Neural cell (in vitro differentiated cells): ENCODE data around the gene KCNAB1. TPM values are rescaled to one million over a fixed set of nuclear protein-coding genes. Genes with fewer than 3 reads are reported as not detected.

Experiments used
- H2AFZ ChIP-seq: fragments of 200-600, 300-800 bp; sonication (generic), shearing (Covaris generic); 2 replicates; pipeline ENCODE4 v1.6.0; 2014; ENCODE audit warnings: low read depth, mild to moderate bottlenecking, antibody characterized with exemption, low read length, moderate library complexity
- H3F3A ChIP-seq: fragments of 200-600 bp; shearing (Covaris generic); 2 replicates; pipeline ENCODE4 v1.6.1; 2016; ENCODE audit warnings: mild to moderate bottlenecking, moderate library complexity, mixed read lengths, antibody characterized with exemption, low read length; ENCODE audit not compliant: insufficient read depth, poor library complexity, severe bottlenecking
- H3K27ac ChIP-seq: fragments of 200-600, 300-800 bp; sonication (generic), shearing (Covaris generic); 2 replicates; pipeline ENCODE4 v1.5.1; 2014; ENCODE audit warnings: mild to moderate bottlenecking, low read length, moderate library complexity
- H3K27me3 ChIP-seq: fragments of 300-800, 200-600 bp; sonication (generic), shearing (Covaris generic); 2 replicates; pipeline ENCODE4 v1.6.0; 2014; ENCODE audit warnings: mild to moderate bottlenecking, low read depth, low read length, moderate library complexity; ENCODE audit not compliant: insufficient read depth
- H3K36me3 ChIP-seq: fragments of 300-800, 200-600 bp; sonication (generic), shearing (Covaris generic); 2 replicates; pipeline ENCODE4 v1.5.1; 2014; ENCODE audit warnings: mild to moderate bottlenecking, antibody characterized with exemption, low read length, moderate library complexity; ENCODE audit not compliant: insufficient read depth
- H3K4me2 ChIP-seq: fragments of 300-800, 200-600 bp; sonication (generic), shearing (Covaris generic); 2 replicates; pipeline ENCODE4 v1.6.0; 2014; ENCODE audit warnings: mild to moderate bottlenecking, low read length
- H3K4me3 ChIP-seq: fragments of 300-800, 200-600 bp; sonication (generic), shearing (Covaris generic); 2 replicates; pipeline ENCODE4 v1.5.1; 2014; ENCODE audit warnings: mild to moderate bottlenecking, low read length, moderate library complexity
- H3K79me2 ChIP-seq: fragments of 200-600 bp; shearing (Covaris generic); replicated peaks from 2 replicates; pipeline ENCODE4 v1.6.0; 2014; ENCODE audit warnings: mild to moderate bottlenecking, low read length, moderate library complexity; ENCODE audit not compliant: insufficient read depth
- H3K9ac ChIP-seq: fragments of 300-800, 200-600 bp; sonication (generic), shearing (Covaris generic); 2 replicates; pipeline ENCODE4 v1.6.1; 2016; ENCODE audit warnings: mild to moderate bottlenecking, low read length, mixed read lengths
- H3K9me2 ChIP-seq: fragments of 200-600 bp; shearing (Covaris generic); 2 replicates; pipeline ENCODE4 v1.6.1; 2016; ENCODE audit warnings: mild to moderate bottlenecking, low read length, mixed read lengths; ENCODE audit not compliant: insufficient read depth
- H3K9me3 ChIP-seq: fragments of 200-600, 300-800 bp; sonication (generic), shearing (Covaris generic); 2 replicates; pipeline ENCODE4 v1.6.1; 2016; ENCODE audit warnings: mild to moderate bottlenecking, mixed run types, low read length, moderate library complexity, mixed read lengths
- H4K20me1 ChIP-seq: fragments of 200-600 bp; shearing (Covaris generic); 2 replicates; pipeline ENCODE4 v1.6.1; 2016; ENCODE audit warnings: mild to moderate bottlenecking, mixed run types; ENCODE audit not compliant: insufficient read depth
- EP300 ChIP-seq: fragments of 450-650 bp; conservative IDR thresholded peaks from 2 replicates; pipeline ENCODE4 v1.6.1; 2014; ENCODE audit warnings: antibody characterized with exemption, mild to moderate bottlenecking, moderate library complexity; ENCODE audit not compliant: poor library complexity, severe bottlenecking
- EZH2 ChIP-seq: fragments of 200-600, 300-800 bp; shearing (Covaris generic), sonication (generic); IDR thresholded peaks from 2 replicates; pipeline ENCODE4 v1.6.1; 2014; ENCODE audit warnings: antibody characterized with exemption, low read length, borderline replicate concordance, mild to moderate bottlenecking; ENCODE audit not compliant: insufficient read depth, poor library complexity, severe bottlenecking
- MXI1 ChIP-seq: fragments of 450-650 bp; conservative IDR thresholded peaks from 2 replicates; pipeline ENCODE4 v1.6.1; 2014; ENCODE audit warnings: antibody characterized with exemption, mild to moderate bottlenecking; ENCODE audit not compliant: poor library complexity, severe bottlenecking
- POLR2AphosphoS5 ChIP-seq: IDR thresholded peaks from 2 replicates; pipeline ENCODE4 v1.6.1; 2012
- RAD21 ChIP-seq: fragments of 450-650 bp; conservative IDR thresholded peaks from 2 replicates; pipeline ENCODE4 v1.6.1; 2014; ENCODE audit warnings: antibody characterized with exemption, mild to moderate bottlenecking, moderate library complexity
- SMC3 ChIP-seq: fragments of 450-650 bp; conservative IDR thresholded peaks from 2 replicates; pipeline ENCODE4 v1.6.1; 2014; ENCODE audit warnings: antibody characterized with exemption, mild to moderate bottlenecking, moderate library complexity; ENCODE audit not compliant: poor library complexity
- TAF1 ChIP-seq: IDR thresholded peaks from 2 replicates; pipeline ENCODE4 v1.6.1; 2012; ENCODE audit warnings: low read depth
- polyA plus RNA-seq: library from polyadenylated mRNA; depleted of rRNA; stranded (reverse); fragments of >200 nt; gene quantifications from 2 replicates; pipeline ENCODE4 v1.2.3, GENCODE V29; 2014
- TF ChIP-seq, protein P1 (sequence below): IDR thresholded peaks from 2 replicates; pipeline ENCODE4 v1.6.1; 2012; ENCODE audit warnings: borderline replicate concordance
- TF ChIP-seq, protein P2 (sequence below): fragments of 450-650 bp; IDR thresholded peaks from 2 replicates; pipeline ENCODE4 v1.5.1; 2014; ENCODE audit warnings: antibody characterized with exemption, mild to moderate bottlenecking, moderate library complexity; ENCODE audit not compliant: poor library complexity, severe bottlenecking

The KCNAB1 gene
- polyA plus RNA-seq, 1 donor from 2014 or later, result 14.9 TPM

DNA sequence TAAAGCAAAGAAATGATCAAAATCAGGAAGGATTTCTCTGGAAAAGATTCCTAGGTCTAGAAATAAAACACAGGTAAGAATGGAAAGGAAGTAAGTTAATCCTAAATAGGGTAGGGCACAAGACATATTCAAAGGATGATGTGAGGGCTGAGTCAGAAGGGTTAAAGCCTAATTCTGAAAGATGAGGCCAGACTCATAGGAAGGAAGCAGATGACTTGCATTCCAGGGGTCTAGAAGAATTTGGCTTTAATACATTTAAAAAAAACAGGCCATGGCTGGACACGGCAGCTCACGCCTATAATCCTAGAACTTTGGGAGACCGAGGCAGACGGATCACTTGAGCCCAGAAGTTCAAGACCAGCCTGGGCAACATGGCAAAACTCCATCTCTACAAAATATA, 431.4 kb downstream of the KCNAB1 start:
- H4K20me1 ChIP-seq, result no peaks in the 10 kb centered on the region
- no peaks in the 10 kb centered on the region for H3K36me3 ChIP-seq
- no peak overlapping the region for H3K27ac ChIP-seq
- no peaks in the 10 kb centered on the region for H3K9me2 ChIP-seq
- no peaks in the 10 kb centered on the region for H3F3A ChIP-seq
- H3K27me3 ChIP-seq, result no peaks in the 10 kb centered on the region
- H3K4me2 ChIP-seq, result no peak overlapping the region
- no peaks in the 10 kb centered on the region for H3K9me3 ChIP-seq
- H3K4me3 ChIP-seq, result no peak overlapping the region
- no peak overlapping the region for H3K9ac ChIP-seq
- H2AFZ ChIP-seq, result no peak overlapping the region
- peaks cover 25% of the 10 kb centered on the region for H3K79me2 ChIP-seq
- TF ChIP-seq POLR2AphosphoS5, result no peak
- no peak for TF ChIP-seq SMC3
- TF ChIP-seq, protein P1, sequence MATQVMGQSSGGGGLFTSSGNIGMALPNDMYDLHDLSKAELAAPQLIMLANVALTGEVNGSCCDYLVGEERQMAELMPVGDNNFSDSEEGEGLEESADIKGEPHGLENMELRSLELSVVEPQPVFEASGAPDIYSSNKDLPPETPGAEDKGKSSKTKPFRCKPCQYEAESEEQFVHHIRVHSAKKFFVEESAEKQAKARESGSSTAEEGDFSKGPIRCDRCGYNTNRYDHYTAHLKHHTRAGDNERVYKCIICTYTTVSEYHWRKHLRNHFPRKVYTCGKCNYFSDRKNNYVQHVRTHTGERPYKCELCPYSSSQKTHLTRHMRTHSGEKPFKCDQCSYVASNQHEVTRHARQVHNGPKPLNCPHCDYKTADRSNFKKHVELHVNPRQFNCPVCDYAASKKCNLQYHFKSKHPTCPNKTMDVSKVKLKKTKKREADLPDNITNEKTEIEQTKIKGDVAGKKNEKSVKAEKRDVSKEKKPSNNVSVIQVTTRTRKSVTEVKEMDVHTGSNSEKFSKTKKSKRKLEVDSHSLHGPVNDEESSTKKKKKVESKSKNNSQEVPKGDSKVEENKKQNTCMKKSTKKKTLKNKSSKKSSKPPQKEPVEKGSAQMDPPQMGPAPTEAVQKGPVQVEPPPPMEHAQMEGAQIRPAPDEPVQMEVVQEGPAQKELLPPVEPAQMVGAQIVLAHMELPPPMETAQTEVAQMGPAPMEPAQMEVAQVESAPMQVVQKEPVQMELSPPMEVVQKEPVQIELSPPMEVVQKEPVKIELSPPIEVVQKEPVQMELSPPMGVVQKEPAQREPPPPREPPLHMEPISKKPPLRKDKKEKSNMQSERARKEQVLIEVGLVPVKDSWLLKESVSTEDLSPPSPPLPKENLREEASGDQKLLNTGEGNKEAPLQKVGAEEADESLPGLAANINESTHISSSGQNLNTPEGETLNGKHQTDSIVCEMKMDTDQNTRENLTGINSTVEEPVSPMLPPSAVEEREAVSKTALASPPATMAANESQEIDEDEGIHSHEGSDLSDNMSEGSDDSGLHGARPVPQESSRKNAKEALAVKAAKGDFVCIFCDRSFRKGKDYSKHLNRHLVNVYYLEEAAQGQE, result no peak
- no peak for TF ChIP-seq MXI1
- TF ChIP-seq RAD21, result no peak
- TF ChIP-seq, protein P2, sequence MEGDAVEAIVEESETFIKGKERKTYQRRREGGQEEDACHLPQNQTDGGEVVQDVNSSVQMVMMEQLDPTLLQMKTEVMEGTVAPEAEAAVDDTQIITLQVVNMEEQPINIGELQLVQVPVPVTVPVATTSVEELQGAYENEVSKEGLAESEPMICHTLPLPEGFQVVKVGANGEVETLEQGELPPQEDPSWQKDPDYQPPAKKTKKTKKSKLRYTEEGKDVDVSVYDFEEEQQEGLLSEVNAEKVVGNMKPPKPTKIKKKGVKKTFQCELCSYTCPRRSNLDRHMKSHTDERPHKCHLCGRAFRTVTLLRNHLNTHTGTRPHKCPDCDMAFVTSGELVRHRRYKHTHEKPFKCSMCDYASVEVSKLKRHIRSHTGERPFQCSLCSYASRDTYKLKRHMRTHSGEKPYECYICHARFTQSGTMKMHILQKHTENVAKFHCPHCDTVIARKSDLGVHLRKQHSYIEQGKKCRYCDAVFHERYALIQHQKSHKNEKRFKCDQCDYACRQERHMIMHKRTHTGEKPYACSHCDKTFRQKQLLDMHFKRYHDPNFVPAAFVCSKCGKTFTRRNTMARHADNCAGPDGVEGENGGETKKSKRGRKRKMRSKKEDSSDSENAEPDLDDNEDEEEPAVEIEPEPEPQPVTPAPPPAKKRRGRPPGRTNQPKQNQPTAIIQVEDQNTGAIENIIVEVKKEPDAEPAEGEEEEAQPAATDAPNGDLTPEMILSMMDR, result no peak
- TF ChIP-seq EP300, result no peak
- TF ChIP-seq EZH2, result no peak
- TF ChIP-seq TAF1, result no peak

DNA sequence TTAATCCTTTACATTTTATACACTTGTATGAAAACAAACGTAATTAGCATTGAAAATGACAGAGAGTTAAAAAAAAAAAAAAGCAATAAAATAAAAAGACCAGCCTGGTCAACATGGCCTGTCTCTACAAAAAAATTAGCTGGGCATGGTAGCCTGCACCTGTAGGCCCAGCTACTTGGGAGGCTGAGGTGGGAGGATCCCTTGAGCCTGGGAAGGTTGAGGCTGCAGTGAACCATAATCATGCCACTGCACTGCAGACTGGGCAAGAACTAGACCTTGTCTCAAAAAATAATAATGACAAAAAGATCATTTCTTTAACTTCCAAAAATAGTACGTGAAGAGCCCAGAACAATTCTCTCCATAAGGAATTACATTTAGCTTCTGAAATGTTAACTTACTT, 432.6 kb downstream of the KCNAB1 start:
- Histone ChIP-seq H3K9me2 (no peaks in the 10 kb centered on the region), H3F3A (no peaks in the 10 kb centered on the region), H2AFZ (no peak overlapping the region), H3K4me2 (peak overlapping the region; percentile 81), H4K20me1 (no peaks in the 10 kb centered on the region), H3K9me3 (no peaks in the 10 kb centered on the region), H3K4me3 (peak overlapping the region; percentile 84), H3K27me3 (no peaks in the 10 kb centered on the region), H3K27ac (no peak overlapping the region), H3K36me3 (no peaks in the 10 kb centered on the region), H3K79me2 (peaks cover 25% of the 10 kb centered on the region), H3K9ac (no peak overlapping the region)
- TF ChIP-seq POLR2AphosphoS5 (no peak), EP300 (no peak), TAF1 (no peak), MXI1 (no peak), RAD21 (no peak), SMC3 (no peak), EZH2 (no peak)
- TF ChIP-seq, protein P2, result no peak
- TF ChIP-seq, protein P1, result no peak
